Daoy (cell line): Measurements from ENCODE around the gene MOCS2. TPM values are rescaled to one million over a fixed set of nuclear protein-coding genes. Genes with fewer than 3 reads are reported as not detected.

ENCODE experiments used
- DNase-seq: peaks from one replicate; pipeline ENCODE4 v3.0.0-alpha.2; 2015; ENCODE audit warnings: low read depth
- total RNA-seq: library from RNA; depleted of rRNA; stranded (reverse); fragments of >200 nt; shearing (Covaris generic); gene quantifications from 2 replicates; pipeline ENCODE4 v1.2.3, GENCODE V29; 2014; rRNA removed

Gene MOCS2
- total RNA-seq, 1 experiment from 2014 or later, result 97.1 TPM

GRCh38 chr5:53052499-53052898 is 57.1 kb downstream of the MOCS2 start:
- no peak for DNase-seq

- DNase-seq, result no peak
Measured at GRCh38 chr5:53048248-53048647, 61.3 kb downstream of the MOCS2 start.

Other genes with a start within 250 kb of the MOCS2 start
- 27.4 and 32.0 TPM in 2 replicates for gene ITGA2, start 120.4 kb downstream of the MOCS2 start, total RNA-seq